ENCODE measurements around the gene TJP3.

DNA sequence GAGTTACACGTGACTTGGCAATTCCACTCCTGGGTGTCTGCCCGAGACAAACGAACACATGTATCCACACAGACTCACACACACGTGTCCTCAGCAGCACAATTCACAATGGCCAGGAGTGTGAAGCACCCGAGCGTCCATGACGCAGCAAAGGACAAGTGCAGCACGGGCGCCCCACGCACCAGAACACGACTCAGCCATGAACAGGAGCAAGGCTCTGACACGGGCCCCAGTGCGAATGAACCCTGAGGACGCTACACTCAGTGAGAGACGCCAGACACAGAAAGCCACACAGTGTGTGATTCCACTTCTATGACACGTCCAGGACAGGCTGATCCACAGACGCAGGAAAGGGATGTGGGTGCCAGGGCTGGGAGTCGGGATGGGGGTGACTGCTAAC lies 44.3 kb upstream of the TJP3 start:
- no peak for TF ChIP-seq EP300 (conservative IDR thresholded peaks at IDR 0.05; ENCODE audit: poor library complexity, severe bottlenecking)
- TF ChIP-seq, protein P1, sequence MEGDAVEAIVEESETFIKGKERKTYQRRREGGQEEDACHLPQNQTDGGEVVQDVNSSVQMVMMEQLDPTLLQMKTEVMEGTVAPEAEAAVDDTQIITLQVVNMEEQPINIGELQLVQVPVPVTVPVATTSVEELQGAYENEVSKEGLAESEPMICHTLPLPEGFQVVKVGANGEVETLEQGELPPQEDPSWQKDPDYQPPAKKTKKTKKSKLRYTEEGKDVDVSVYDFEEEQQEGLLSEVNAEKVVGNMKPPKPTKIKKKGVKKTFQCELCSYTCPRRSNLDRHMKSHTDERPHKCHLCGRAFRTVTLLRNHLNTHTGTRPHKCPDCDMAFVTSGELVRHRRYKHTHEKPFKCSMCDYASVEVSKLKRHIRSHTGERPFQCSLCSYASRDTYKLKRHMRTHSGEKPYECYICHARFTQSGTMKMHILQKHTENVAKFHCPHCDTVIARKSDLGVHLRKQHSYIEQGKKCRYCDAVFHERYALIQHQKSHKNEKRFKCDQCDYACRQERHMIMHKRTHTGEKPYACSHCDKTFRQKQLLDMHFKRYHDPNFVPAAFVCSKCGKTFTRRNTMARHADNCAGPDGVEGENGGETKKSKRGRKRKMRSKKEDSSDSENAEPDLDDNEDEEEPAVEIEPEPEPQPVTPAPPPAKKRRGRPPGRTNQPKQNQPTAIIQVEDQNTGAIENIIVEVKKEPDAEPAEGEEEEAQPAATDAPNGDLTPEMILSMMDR (IDR thresholded peaks at IDR 0.05; ENCODE audit: poor library complexity, severe bottlenecking): no peak
- TF ChIP-seq POLR2AphosphoS5 (IDR thresholded peaks at IDR 0.05): no peak

All from neural cell (in vitro differentiated cells).